ENCODE data around the gene ST6GAL1.
"Not testable (repeated sequence)": the region's sequence is repeated elsewhere in the genome, so short reads cannot be mapped to it uniquely, and the experiment has no call there.

Gene ST6GAL1

GRCh38 chr3:187021748-187022402 is 91.5 kb downstream of the ST6GAL1 start:
- no peak overlapping the region for H3K4me3 ChIP-seq (ENCODE audit: low read depth, low read length)
- no peak for DNase-seq (ENCODE audit: low read depth)
- TF ChIP-seq MYC (IDR thresholded peaks at IDR 0.05; ENCODE audit: low read depth, low read length) (no peak), MAX (IDR thresholded peaks at IDR 0.05; ENCODE audit: low read depth, low read length) (no peak), CTCF (IDR thresholded peaks at IDR 0.05; ENCODE audit: low read depth, low read length) (no peak), POLR2A (IDR thresholded peaks at IDR 0.05; ENCODE audit: extremely low read depth, insufficient read length) (no peak)

GRCh38 chr3:187022403-187023029 is 92.2 kb downstream of the ST6GAL1 start:
- no peak for TF ChIP-seq MYC (IDR thresholded peaks at IDR 0.05; ENCODE audit: low read depth, low read length)
- no peak for TF ChIP-seq MAX (IDR thresholded peaks at IDR 0.05; ENCODE audit: low read depth, low read length)
- no peak for TF ChIP-seq POLR2A (IDR thresholded peaks at IDR 0.05; ENCODE audit: extremely low read depth, insufficient read length)
- TF ChIP-seq CTCF (IDR thresholded peaks at IDR 0.05; ENCODE audit: low read depth, low read length): no peak
- H3K4me3 ChIP-seq (ENCODE audit: low read depth, low read length): no peak overlapping the region
- no peak for DNase-seq (ENCODE audit: low read depth)

- H3K4me3 ChIP-seq (ENCODE audit: low read depth, low read length); DNase-seq (ENCODE audit: low read depth): not testable (repeated sequence)
These were observed 93.0 kb downstream of the ST6GAL1 start for GRCh38 chr3:187023340-187023739.

GRCh38 chr3:187024536-187025226 is 94.4 kb downstream of the ST6GAL1 start:
- no peak overlapping the region for H3K4me3 ChIP-seq (ENCODE audit: low read depth, low read length)
- TF ChIP-seq MYC (IDR thresholded peaks at IDR 0.05; ENCODE audit: low read depth, low read length) (no peak), CTCF (IDR thresholded peaks at IDR 0.05; ENCODE audit: low read depth, low read length) (no peak), MAX (IDR thresholded peaks at IDR 0.05; ENCODE audit: low read depth, low read length) (no peak), POLR2A (IDR thresholded peaks at IDR 0.05; ENCODE audit: extremely low read depth, insufficient read length) (no peak)
- DNase-seq (ENCODE audit: low read depth): no peak

GRCh38 chr3:187025254-187025655 is 94.9 kb downstream of the ST6GAL1 start:
- TF ChIP-seq CTCF (IDR thresholded peaks at IDR 0.05; ENCODE audit: low read depth, low read length) (no peak), MAX (IDR thresholded peaks at IDR 0.05; ENCODE audit: low read depth, low read length) (no peak), MYC (IDR thresholded peaks at IDR 0.05; ENCODE audit: low read depth, low read length) (no peak), POLR2A (IDR thresholded peaks at IDR 0.05; ENCODE audit: extremely low read depth, insufficient read length) (no peak)
- no peak for DNase-seq (ENCODE audit: low read depth)

GRCh38 chr3:187025656-187026316 is 95.5 kb downstream of the ST6GAL1 start:
- TF ChIP-seq MAX (IDR thresholded peaks at IDR 0.05; ENCODE audit: low read depth, low read length): no peak
- no peak for TF ChIP-seq CTCF (IDR thresholded peaks at IDR 0.05; ENCODE audit: low read depth, low read length)
- TF ChIP-seq POLR2A (IDR thresholded peaks at IDR 0.05; ENCODE audit: extremely low read depth, insufficient read length): no peak
- no peak for TF ChIP-seq MYC (IDR thresholded peaks at IDR 0.05; ENCODE audit: low read depth, low read length)
- DNase-seq (ENCODE audit: low read depth): no peak
- no peak overlapping the region for H3K4me3 ChIP-seq (ENCODE audit: low read depth, low read length)

More at GRCh38 chr3:187025254-187025655, 94.9 kb downstream of the ST6GAL1 start:
- H3K4me3 ChIP-seq (ENCODE audit: low read depth, low read length): no peak overlapping the region

Measured in NB4 (cell line).